Erythroblast (primary cell): ENCODE data around the gene NPPB.

Experiments used
- GATA1 ChIP-seq: IDR thresholded peaks from 2 replicates; pipeline ENCODE4 v1.6.1; 2011; ENCODE audit warnings: low read depth, mild to moderate bottlenecking, control low read depth, low read length, moderate library complexity
- POLR2A ChIP-seq: IDR thresholded peaks from 2 replicates; pipeline ENCODE4 v1.6.1; 2011; ENCODE audit warnings: mild to moderate bottlenecking, low read length

DNA sequence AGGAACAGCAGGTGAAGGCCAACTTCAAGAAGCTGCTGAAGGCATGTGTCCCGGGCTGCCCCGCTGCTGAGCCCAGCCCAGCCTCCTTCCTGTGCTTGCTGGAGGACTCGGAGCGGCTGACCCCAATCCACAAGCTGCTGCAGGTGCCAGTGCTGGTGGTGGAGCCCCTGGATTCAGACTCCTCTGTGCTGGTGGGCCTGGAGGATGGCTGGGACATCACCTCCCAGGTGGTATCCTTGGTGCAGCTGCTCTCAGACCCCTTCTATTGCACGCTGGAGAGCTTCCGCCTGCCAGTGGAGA is 20.1 kb upstream of the NPPB start:
- TF ChIP-seq POLR2A (no peak), GATA1 (no peak)
